Measurements from ENCODE around the gene SAMD3.

DNA sequence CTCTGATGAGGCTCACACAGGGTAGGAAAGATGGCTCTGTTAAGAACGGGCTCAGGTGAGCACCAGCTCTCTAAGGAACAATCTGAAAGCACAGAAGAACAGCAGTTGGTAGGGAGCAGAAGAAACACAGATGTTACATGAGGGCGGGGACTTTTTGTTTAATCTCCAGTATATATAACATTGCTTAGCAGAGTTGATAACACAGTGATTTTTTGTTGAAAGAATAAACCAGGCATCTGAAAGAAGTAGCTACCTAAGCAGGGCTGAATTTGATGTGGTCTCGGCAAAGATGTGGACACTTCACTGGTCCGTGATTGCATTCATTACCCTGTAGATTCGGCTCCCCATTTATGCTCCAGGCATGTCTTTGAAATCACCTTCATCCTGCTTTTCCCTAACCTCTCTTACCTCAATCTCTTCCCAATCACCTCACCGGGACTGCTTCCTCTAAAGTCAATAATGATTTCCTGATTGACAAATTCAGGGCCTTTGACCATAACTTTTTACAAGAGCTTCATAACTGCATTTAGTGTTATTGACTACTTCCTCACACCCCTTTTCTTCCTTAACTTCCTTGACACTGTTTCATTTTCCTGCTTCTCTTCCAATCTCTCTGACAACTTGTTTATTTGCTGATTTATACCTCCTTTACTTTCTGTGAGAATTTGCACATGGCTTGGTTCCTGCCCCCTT, 34.4 kb downstream of the SAMD3 start:
- TF ChIP-seq, protein P1, sequence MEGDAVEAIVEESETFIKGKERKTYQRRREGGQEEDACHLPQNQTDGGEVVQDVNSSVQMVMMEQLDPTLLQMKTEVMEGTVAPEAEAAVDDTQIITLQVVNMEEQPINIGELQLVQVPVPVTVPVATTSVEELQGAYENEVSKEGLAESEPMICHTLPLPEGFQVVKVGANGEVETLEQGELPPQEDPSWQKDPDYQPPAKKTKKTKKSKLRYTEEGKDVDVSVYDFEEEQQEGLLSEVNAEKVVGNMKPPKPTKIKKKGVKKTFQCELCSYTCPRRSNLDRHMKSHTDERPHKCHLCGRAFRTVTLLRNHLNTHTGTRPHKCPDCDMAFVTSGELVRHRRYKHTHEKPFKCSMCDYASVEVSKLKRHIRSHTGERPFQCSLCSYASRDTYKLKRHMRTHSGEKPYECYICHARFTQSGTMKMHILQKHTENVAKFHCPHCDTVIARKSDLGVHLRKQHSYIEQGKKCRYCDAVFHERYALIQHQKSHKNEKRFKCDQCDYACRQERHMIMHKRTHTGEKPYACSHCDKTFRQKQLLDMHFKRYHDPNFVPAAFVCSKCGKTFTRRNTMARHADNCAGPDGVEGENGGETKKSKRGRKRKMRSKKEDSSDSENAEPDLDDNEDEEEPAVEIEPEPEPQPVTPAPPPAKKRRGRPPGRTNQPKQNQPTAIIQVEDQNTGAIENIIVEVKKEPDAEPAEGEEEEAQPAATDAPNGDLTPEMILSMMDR (IDR thresholded peaks at IDR 0.05) = no peak
- TF ChIP-seq POLR2A (IDR thresholded peaks at IDR 0.05) = no peak

All from heart left ventricle (tissue), 13 donors.